Caco-2 (cell line): Measurements from ENCODE around the gene SPRY1. TPM values are rescaled to one million over a fixed set of nuclear protein-coding genes. Genes with fewer than 3 reads are reported as not detected.

Experiments used
- BruUV-seq: library from RNA; stranded (reverse); fragments of 400-500 nt; replicated peaks from 2 replicates; lab custom pipeline; 2021; lab: Mats Ljungman, UMichigan
- CTCF ChIA-PET: fragments of 300-600 bp; sonication (Branson Sonifier 250); formaldehyde crosslinking; loops from one replicate; lab custom pipeline; 2022; ENCODE audit warnings: antibody characterized with exemption; lab: Charles Lee
- POLR2A ChIA-PET: fragments of 300-600 bp; sonication (Branson Sonifier 250); formaldehyde crosslinking; loops from one replicate; lab custom pipeline; 2022; ENCODE audit warnings: antibody characterized with exemption; lab: Charles Lee
- DNase-seq, 2 experiments: peaks; one replicate each; pipeline versions ENCODE4 v3.0.0 to v3.0.0-alpha.2; 2020 to 2022
- H3K27me3 ChIP-seq: replicated peaks from 2 replicates; pipeline ENCODE4 v1.6.0; 2011; ENCODE audit warnings: low read length; ENCODE audit not compliant: control insufficient read depth, insufficient read depth
- H3K36me3 ChIP-seq: 2 replicates; pipeline ENCODE4 v1.5.1; 2011; ENCODE audit warnings: low read length; ENCODE audit not compliant: control insufficient read depth, insufficient read depth
- H3K4me1 ChIP-seq: fragments of 250-450 bp; sonication (Bioruptor Pico); 2 replicates; pipeline ENCODE4 v1.5.1; 2020; ENCODE audit warnings: mild to moderate bottlenecking
- H3K4me3 ChIP-seq: 2 replicates; pipeline ENCODE4 v1.5.1; 2011; ENCODE audit warnings: low read depth, mild to moderate bottlenecking, control low read depth, low read length
- H3K9me3 ChIP-seq: fragments of 250-450 bp; sonication (Bioruptor Pico); 2 replicates; pipeline ENCODE4 v1.5.1; 2020; ENCODE audit warnings: mild to moderate bottlenecking, moderate library complexity
- H3K27ac Mint-ChIP-seq: one replicate; pipeline ENCODE4 v1.8.0; 2022; ENCODE audit warnings: mixed read lengths; ENCODE audit not compliant: unreplicated experiment
- H3K27me3 Mint-ChIP-seq: one replicate; pipeline ENCODE4 v1.8.0; 2022; ENCODE audit warnings: mixed read lengths; ENCODE audit not compliant: insufficient read depth, unreplicated experiment
- H3K36me3 Mint-ChIP-seq: one replicate; pipeline ENCODE4 v1.8.0; 2022; ENCODE audit warnings: mild to moderate bottlenecking, mixed read lengths; ENCODE audit not compliant: insufficient read depth, unreplicated experiment
- H3K4me1 Mint-ChIP-seq: one replicate; pipeline ENCODE4 v1.8.0; 2022; ENCODE audit warnings: low read depth, mixed read lengths; ENCODE audit not compliant: unreplicated experiment
- H3K4me3 Mint-ChIP-seq: one replicate; pipeline ENCODE4 v1.8.0; 2022; ENCODE audit warnings: mild to moderate bottlenecking, moderate library complexity, mixed read lengths; ENCODE audit not compliant: unreplicated experiment
- H3K9me3 Mint-ChIP-seq: one replicate; pipeline ENCODE4 v1.8.0; 2022; ENCODE audit warnings: mixed read lengths; ENCODE audit not compliant: unreplicated experiment
- intact Hi-C: fragments of 100-400 bp; cut with micrococcal nuclease; formaldehyde crosslinking; loops from one replicate; pipeline ENCODE4 v1.10.0; 2022; ENCODE audit not compliant: unreplicated experiment
- total RNA-seq: library from RNA; stranded (reverse); gene quantifications from 2 replicates; pipeline ENCODE4 v1.2.3, GENCODE V29; 2022
- TF ChIP-seq, protein P1 (sequence below), 2 experiments: fragments of 200-600 bp in 1 of 2; IDR thresholded peaks; 1 replicate in 1 of 2; 2 replicates in 1 of 2; pipeline versions ENCODE4 v1.5.1 to v1.8.0; 2011 to 2022; ENCODE audit warnings: antibody characterized with exemption in 1 of 2, control low read depth in 1 of 2, inconsistent platforms in 1 of 2, low read depth in 1 of 2, low read length in 1 of 2, mild to moderate bottlenecking in 1 of 2, moderate library complexity in 1 of 2; ENCODE audit not compliant: insufficient read depth in 1 of 2, severe bottlenecking in 1 of 2, unreplicated experiment in 1 of 2

Gene SPRY1
- total RNA-seq, 1 experiment from 2014 or later, result 23.2 TPM

DNA sequence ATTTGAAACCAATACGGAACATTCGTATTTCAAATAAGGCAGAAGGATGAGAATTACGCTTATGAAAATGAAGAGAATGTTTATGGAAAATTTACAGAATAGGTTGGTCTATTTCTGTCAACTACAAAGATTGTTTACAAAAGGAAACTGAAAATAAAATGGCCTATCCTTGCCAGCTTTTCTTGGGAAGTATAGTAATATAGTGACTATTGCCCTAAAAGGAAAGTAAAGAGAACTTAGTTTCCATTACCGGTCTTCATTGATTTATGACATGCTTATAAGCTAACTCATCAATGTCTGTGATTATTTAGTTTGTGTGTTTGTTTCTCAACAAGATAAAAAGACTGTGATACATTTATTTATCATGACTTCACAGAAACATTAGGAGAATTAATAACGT, 2.9 kb upstream of the SPRY1 start:
- H3K27me3 Mint-ChIP-seq, result no peaks in the 10 kb centered on the region
- no peaks in the 10 kb centered on the region for H3K9me3 Mint-ChIP-seq
- intact Hi-C loops, result loop anchor here (5.0 to 10.0 kb wide), 2 partner anchors 361 to 719 kb away; no protein-coding TSS in a partner anchor
- H3K4me1 ChIP-seq, result no peaks in the 10 kb centered on the region
- peaks cover 15% of the 10 kb centered on the region for H3K36me3 Mint-ChIP-seq
- H3K27ac Mint-ChIP-seq, result no peak overlapping the region
- TF ChIP-seq, protein P1, sequence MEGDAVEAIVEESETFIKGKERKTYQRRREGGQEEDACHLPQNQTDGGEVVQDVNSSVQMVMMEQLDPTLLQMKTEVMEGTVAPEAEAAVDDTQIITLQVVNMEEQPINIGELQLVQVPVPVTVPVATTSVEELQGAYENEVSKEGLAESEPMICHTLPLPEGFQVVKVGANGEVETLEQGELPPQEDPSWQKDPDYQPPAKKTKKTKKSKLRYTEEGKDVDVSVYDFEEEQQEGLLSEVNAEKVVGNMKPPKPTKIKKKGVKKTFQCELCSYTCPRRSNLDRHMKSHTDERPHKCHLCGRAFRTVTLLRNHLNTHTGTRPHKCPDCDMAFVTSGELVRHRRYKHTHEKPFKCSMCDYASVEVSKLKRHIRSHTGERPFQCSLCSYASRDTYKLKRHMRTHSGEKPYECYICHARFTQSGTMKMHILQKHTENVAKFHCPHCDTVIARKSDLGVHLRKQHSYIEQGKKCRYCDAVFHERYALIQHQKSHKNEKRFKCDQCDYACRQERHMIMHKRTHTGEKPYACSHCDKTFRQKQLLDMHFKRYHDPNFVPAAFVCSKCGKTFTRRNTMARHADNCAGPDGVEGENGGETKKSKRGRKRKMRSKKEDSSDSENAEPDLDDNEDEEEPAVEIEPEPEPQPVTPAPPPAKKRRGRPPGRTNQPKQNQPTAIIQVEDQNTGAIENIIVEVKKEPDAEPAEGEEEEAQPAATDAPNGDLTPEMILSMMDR (IDR thresholded peaks at IDR 0.05; ENCODE audit: insufficient read depth in 1 of 2, low read depth in 1 of 2, low read length in 1 of 2, severe bottlenecking in 1 of 2, unreplicated experiment in 1 of 2), result no peak
- CTCF ChIA-PET, result no interaction called here
- no peak overlapping the region for H3K4me3 Mint-ChIP-seq
- H3K9me3 ChIP-seq, result no peaks in the 10 kb centered on the region
- DNase-seq, result no peak
- H3K36me3 ChIP-seq, result no peaks in the 10 kb centered on the region
- H3K4me3 ChIP-seq, result no peak overlapping the region
- no peaks in the 10 kb centered on the region for H3K4me1 Mint-ChIP-seq
- POLR2A ChIA-PET, result no interaction called here
- BruUV-seq, result no TSS peak
- H3K27me3 ChIP-seq, result no peaks in the 10 kb centered on the region

DNA sequence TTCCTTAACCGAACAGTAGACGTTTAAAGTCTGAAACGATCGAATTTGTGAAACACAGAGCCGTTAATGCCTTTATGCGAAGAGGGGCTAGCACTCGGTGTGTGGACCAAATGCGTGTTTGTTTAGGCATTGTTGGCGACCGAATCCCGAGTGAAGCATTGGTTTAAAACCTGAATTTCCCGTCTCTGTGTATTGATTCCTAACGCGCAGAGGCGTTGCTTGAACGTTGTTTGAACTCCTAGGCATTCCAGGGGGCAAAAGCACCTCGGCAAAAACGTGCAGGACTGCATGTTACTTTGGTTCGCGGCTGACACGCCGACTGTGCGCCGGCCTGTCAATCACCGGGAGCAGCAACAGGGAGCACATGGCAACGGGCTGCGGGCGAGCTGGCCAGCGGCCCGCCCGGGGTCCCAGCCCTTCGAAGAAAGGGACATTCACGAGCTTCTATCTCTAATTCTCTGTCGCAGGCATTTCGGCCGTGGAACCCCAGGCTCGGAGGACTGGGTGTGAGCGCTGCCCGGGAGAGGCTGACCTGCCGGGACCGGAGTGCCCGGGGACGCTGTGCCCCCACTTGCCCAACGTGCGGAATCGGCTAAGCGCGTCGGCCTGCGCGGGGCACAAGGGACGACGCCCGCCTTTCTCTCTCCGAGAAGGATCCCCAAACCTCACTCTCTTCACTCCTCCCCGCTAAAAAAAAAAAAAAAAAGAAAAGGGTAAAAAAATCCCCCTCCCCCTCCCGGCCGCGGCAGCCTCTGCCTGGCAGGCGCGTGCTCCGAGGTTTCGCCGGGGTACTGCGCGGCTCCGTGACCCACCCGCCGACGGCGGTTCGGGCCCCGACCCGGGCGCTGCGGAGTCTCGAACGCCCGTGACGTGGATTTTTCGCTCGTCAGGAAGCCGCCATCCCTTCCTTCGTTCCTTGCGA, 810 bp downstream of the SPRY1 start:
- Histone ChIP-seq H3K27me3 (no peaks in the 10 kb centered on the region), H3K4me1 (peaks cover 6% of the 10 kb centered on the region; the same call in 1 of the 2 replicates), H3K36me3 (peaks cover 2% of the 10 kb centered on the region), H3K9me3 (no peaks in the 10 kb centered on the region), H3K4me3 (peak overlapping the region; percentile 86)
- BruUV-seq, result TSS peak; percentile 4
- DNase-seq, result peak; percentile 72 to 77
- intact Hi-C loops, result loop anchor here (2.0 to 10.0 kb wide), 5 partner anchors 47 to 357 kb away; no protein-coding TSS in a partner anchor
- TF ChIP-seq, protein P1 (IDR thresholded peaks at IDR 0.05; ENCODE audit: insufficient read depth in 1 of 2, low read depth in 1 of 2, low read length in 1 of 2, severe bottlenecking in 1 of 2, unreplicated experiment in 1 of 2), result no peak
- Mint-ChIP-seq H3K36me3 (peaks cover 40% of the 10 kb centered on the region), H3K4me3 (peak overlapping the region; percentile 80), H3K27ac (peak overlapping the region; percentile 67), H3K9me3 (no peaks in the 10 kb centered on the region), H3K4me1 (peaks cover 13% of the 10 kb centered on the region), H3K27me3 (no peaks in the 10 kb centered on the region)
- ChIA-PET CTCF (interaction anchor here (1.0 to 1.6 kb wide), 4 partner anchors 48 to 262 kb away, joined by 3 to 8 read pairs (median 4); no protein-coding TSS in a partner anchor), POLR2A (interaction anchor here (0.6 to 1.8 kb wide), 4 partner anchors 47 to 253 kb away, joined by 3 to 8 read pairs (median 4); no protein-coding TSS in a partner anchor)
